Psoas muscle (tissue), 8 donors: ENCODE measurements around the gene RNF175. TPM values are rescaled to one million over a fixed set of nuclear protein-coding genes. Genes with fewer than 3 reads are reported as not detected.

Experiments
- ATAC-seq, 4 donors: fragments of 200-7000 bp; cut with Tn5 transposase; one replicate each; pipeline ENCODE4 v1.9.1; 2020; ENCODE audit warnings: moderate library complexity in 3 of 4, mild to moderate bottlenecking in 2 of 4
- DNase-seq, 2 donors: peaks; one replicate each; pipeline ENCODE4 v3.0.0-alpha.2; 2020
- H3K27ac ChIP-seq: fragments of 200-600 bp; one replicate; pipeline ENCODE4 v1.8.0; 2022
- H3K27me3 ChIP-seq, 3 donors: fragments of 200-600 bp in 1 of 3; one replicate each; pipeline versions ENCODE4 v1.6.1 to v1.8.0; 2013 to 2022; ENCODE audit warnings: low read length in 2 of 3, mild to moderate bottlenecking in 2 of 3, moderate library complexity in 1 of 3; ENCODE audit not compliant: insufficient read depth in 3 of 3
- H3K36me3 ChIP-seq, 2 donors: fragments of 200-600 bp in 1 of 2; one replicate each; pipeline versions ENCODE4 v1.6.1 to v1.8.0; 2013 to 2022; ENCODE audit warnings: low read depth in 1 of 2, mild to moderate bottlenecking in 1 of 2, moderate library complexity in 1 of 2; ENCODE audit not compliant: insufficient read depth in 1 of 2
- H3K4me1 ChIP-seq: fragments of 200-600 bp; one replicate; pipeline ENCODE4 v1.8.0; 2022
- H3K4me3 ChIP-seq: fragments of 200-600 bp; one replicate; pipeline ENCODE4 v1.8.0; 2022; ENCODE audit warnings: mild to moderate bottlenecking
- H3K9me3 ChIP-seq: fragments of 200-600 bp; one replicate; pipeline ENCODE4 v1.8.0; 2022
- WGBS, 3 donors: extraction: QIAGEN DNeasy Blood & Tissue Kit; methylation state at CpG; one replicate each; pipeline versions ENCODE4 v1.1.6 to v1.1.7; 2013; 5-methylcytosine and 5-hydroxymethylcytosine counted together
- intact Hi-C, 2 donors: fragments of 100-400 bp; cut with DNase I; formaldehyde crosslinking; loops; one replicate each; pipeline versions ENCODE4 v1.11.0 to v1.14.2; 2022
- polyA plus RNA-seq, 3 donors: library from polyadenylated mRNA; stranded (reverse); fragments of 200-250 nt; gene quantifications; one replicate each; pipeline ENCODE4 v1.2.3, GENCODE V29; 2013
- total RNA-seq, 4 donors: library from RNA; stranded (reverse); fragmentation: NEBNext Ultra II Directional in 2 of 4; extraction: Animal tissue kit (Norgen Biotek cat#: 25700) in 2 of 4; gene quantifications; one replicate each; pipeline versions ENCODE4 v1.2.1 to v1.2.4, GENCODE V29; 2021 to 2023
- TF ChIP-seq, protein P1 (sequence below): fragments of 200-600 bp; IDR thresholded peaks from one replicate; pipeline ENCODE4 v1.8.0; 2022; ENCODE audit warnings: antibody characterized with exemption
- donor health status: healthy with polysubstance abuse.
- donor health status: DM: no; HTN: no; CAD: no; lungs with moderate emphysema.
- donor health status: Bipolar disorder and iron deficiency.
- donor health status: healthy.
- donor health status: DM: yes; HTN: yes; CAD: no.
- donor health status: DM: no; HTN: no; CAD: no.
- donor health status: DM: no; HTN: no; CAD: no.
- donor health status: DM: yes; HTN: yes; CAD: no.

RNF175 gene
- total and polyA plus RNA-seq, 7 donors, result 0.05 to 0.07 TPM; not detected in 5

DNA sequence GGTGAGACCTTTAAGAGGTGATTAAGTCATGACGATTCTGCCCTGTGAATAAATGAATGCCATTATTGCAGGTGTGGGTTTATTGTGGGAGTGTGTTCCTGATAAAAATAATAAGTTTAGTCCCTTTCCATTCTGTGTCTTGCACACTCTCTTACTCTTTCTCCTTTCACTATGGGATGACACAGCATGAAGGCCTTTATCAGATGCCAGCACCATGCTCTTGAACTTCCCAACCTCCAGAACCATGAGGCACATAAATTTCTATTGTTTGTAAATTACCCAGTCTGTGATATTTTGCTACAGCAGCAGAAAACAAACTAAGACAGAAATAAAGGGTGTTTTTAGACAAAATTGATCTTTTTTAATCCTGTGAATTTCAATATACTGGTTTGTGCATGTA is 18.6 kb upstream of the RNF175 start:
- H3K4me3 ChIP-seq, result no peak overlapping the region
- no peak overlapping the region for H3K27ac ChIP-seq
- TF ChIP-seq, protein P1, sequence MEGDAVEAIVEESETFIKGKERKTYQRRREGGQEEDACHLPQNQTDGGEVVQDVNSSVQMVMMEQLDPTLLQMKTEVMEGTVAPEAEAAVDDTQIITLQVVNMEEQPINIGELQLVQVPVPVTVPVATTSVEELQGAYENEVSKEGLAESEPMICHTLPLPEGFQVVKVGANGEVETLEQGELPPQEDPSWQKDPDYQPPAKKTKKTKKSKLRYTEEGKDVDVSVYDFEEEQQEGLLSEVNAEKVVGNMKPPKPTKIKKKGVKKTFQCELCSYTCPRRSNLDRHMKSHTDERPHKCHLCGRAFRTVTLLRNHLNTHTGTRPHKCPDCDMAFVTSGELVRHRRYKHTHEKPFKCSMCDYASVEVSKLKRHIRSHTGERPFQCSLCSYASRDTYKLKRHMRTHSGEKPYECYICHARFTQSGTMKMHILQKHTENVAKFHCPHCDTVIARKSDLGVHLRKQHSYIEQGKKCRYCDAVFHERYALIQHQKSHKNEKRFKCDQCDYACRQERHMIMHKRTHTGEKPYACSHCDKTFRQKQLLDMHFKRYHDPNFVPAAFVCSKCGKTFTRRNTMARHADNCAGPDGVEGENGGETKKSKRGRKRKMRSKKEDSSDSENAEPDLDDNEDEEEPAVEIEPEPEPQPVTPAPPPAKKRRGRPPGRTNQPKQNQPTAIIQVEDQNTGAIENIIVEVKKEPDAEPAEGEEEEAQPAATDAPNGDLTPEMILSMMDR, result no peak
- intact Hi-C loops, result no loop called here
- no peaks in the 10 kb centered on the region for H3K36me3 ChIP-seq
- DNase-seq (no peak), ATAC-seq (no peak)
- WGBS, 3 donors, result 96 to 97% (median 97%) methylated on average over 1 of the region's 1 CpG
- no peaks in the 10 kb centered on the region for H3K9me3 ChIP-seq
- H3K27me3 ChIP-seq, result peaks cover 0 to 2% (median 0%) of the 10 kb centered on the region in 3 donors
- H3K4me1 ChIP-seq, result no peaks in the 10 kb centered on the region

DNA sequence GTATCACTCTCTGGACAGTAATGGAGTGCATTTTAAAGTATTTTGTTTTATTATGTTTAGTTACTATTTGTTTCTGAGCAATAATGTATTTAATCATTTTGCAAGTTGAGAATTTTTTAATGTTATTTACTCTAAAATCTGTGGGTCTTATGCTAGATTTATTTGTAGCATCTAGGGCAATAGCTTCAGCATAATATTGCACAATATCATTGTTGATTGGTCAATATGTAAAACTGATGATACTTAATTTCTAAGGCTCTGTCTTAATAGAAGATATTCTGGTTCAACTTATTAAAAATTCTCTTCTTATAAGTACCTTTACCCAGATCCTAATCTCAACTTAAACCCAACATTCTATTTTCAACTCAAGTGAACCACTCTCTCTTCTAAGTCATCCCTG is 17.6 kb upstream of the RNF175 start:
- TF ChIP-seq, protein P1, result no peak
- H3K27me3 ChIP-seq, result peaks cover 0 to 2% (median 0%) of the 10 kb centered on the region in 3 donors
- H3K9me3 ChIP-seq, result no peaks in the 10 kb centered on the region
- no peak overlapping the region for H3K27ac ChIP-seq
- DNase-seq, result no peak
- no peak for ATAC-seq
- H3K4me1 ChIP-seq, result no peaks in the 10 kb centered on the region
- intact Hi-C loops, result no loop called here
- H3K4me3 ChIP-seq, result no peak overlapping the region
- H3K36me3 ChIP-seq, result no peaks in the 10 kb centered on the region

DNA sequence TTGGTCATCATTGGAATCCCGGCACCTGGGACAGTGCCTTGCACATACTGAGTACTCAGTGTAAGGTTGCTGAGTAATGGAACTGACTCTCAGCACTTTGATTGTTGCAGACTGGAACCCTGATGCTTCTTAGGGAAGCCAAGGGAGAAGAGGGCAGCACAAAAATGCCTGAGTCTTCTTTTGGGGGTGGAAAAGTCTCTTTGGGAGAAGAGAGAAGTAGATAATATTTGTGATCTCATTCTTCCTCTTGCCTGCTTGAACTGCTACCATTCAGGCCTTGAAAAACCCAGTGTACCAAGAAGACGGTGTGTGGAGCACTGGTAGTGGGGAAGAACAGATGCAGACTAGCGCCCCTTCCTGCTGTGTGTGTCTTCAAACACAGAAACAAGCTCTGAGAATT is 16.8 kb upstream of the RNF175 start:
- no peak for DNase-seq
- no peak overlapping the region for H3K27ac ChIP-seq
- no peaks in the 10 kb centered on the region for H3K36me3 ChIP-seq
- no peak for ATAC-seq
- no peak overlapping the region for H3K4me3 ChIP-seq
- intact Hi-C loops, result no loop called here
- peaks cover 0 to 2% (median 0%) of the 10 kb centered on the region in 3 donors for H3K27me3 ChIP-seq
- WGBS, 3 donors, result 82 to 87% (median 84%) methylated on average over 3 of the region's 3 CpGs
- H3K9me3 ChIP-seq, result no peaks in the 10 kb centered on the region
- no peaks in the 10 kb centered on the region for H3K4me1 ChIP-seq
- TF ChIP-seq, protein P1, result no peak

DNA sequence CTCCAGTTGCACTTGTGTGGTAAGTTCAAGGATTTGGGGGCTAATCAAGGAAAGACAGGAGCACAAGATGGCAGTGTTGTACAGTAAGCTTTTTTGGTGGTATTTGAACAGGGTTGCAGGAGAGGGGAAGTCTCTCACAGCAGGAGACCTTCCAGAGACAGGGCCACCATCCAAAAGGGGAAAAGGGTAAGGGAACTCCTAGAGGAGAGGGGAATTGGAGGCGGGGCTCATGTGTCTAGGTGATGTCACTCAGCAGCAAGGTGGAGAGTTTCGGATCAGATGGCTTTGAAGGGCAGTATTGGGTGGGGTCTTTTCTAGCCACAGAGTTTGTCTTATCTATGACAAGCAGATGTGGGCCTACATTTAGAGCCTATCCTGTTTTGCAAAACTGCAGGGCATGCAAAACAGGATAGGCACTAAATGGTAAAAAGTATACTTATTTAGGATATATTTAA is 13.4 kb upstream of the RNF175 start:
- 76 to 85% (median 77%) methylated on average over 2 of the region's 2 CpGs for WGBS, 3 donors
- ATAC-seq, result no peak
- intact Hi-C loops, result no loop called here
- Histone ChIP-seq H3K9me3 (no peaks in the 10 kb centered on the region), H3K27ac (no peak overlapping the region), H3K36me3 (no peaks in the 10 kb centered on the region), H3K27me3 (no peaks in the 10 kb centered on the region), H3K4me3 (no peak overlapping the region), H3K4me1 (no peaks in the 10 kb centered on the region)
- TF ChIP-seq, protein P1, result no peak
- DNase-seq, result no peak

- Histone ChIP-seq H3K4me1 (no peaks in the 10 kb centered on the region), H3K9me3 (no peaks in the 10 kb centered on the region), H3K4me3 (no peak overlapping the region), H3K27ac (no peak overlapping the region), H3K36me3 (no peaks in the 10 kb centered on the region), H3K27me3 (no peaks in the 10 kb centered on the region)
- DNase-seq (no peak), ATAC-seq (no peak)
- TF ChIP-seq, protein P1, result no peak
- intact Hi-C loops, result no loop called here
These were observed 11.2 kb upstream of the RNF175 start for GRCh38 chr4:153771046-153771445.
